GM10266 (cell line): Measurements from ENCODE around the gene LSAMP.

Source experiments
- DNase-seq: peaks from one replicate; pipeline ENCODE4 v3.0.0; 2012; ENCODE audit errors: extremely low spot score
- TF ChIP-seq, protein P1 (sequence below): IDR thresholded peaks from 2 replicates; pipeline ENCODE4 v1.5.1; 2012; ENCODE audit warnings: mild to moderate bottlenecking, low read depth; ENCODE audit not compliant: control insufficient read depth, insufficient read depth; ENCODE audit errors: missing control alignments

LSAMP gene

DNA sequence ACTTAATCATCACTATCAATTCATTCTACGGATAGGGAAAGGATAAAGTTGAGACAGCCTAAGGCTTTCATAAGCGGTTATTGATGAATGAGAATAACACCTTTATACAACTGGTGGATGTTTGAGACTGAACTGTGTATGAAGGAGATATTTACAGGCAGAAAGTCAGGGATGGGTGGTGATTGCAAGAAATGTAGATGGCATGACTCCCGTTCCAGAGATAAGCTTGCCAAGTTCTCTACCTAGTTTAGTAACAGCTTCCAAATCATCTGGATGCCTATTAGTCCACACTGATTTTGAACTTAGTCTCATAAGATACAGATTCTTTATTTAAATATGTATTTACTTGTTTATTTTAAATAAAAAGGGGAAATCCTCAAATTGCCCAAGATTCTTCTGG lies 463.2 kb downstream of the LSAMP start:
- no peak for DNase-seq
- TF ChIP-seq, protein P1, sequence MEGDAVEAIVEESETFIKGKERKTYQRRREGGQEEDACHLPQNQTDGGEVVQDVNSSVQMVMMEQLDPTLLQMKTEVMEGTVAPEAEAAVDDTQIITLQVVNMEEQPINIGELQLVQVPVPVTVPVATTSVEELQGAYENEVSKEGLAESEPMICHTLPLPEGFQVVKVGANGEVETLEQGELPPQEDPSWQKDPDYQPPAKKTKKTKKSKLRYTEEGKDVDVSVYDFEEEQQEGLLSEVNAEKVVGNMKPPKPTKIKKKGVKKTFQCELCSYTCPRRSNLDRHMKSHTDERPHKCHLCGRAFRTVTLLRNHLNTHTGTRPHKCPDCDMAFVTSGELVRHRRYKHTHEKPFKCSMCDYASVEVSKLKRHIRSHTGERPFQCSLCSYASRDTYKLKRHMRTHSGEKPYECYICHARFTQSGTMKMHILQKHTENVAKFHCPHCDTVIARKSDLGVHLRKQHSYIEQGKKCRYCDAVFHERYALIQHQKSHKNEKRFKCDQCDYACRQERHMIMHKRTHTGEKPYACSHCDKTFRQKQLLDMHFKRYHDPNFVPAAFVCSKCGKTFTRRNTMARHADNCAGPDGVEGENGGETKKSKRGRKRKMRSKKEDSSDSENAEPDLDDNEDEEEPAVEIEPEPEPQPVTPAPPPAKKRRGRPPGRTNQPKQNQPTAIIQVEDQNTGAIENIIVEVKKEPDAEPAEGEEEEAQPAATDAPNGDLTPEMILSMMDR = no peak

DNA sequence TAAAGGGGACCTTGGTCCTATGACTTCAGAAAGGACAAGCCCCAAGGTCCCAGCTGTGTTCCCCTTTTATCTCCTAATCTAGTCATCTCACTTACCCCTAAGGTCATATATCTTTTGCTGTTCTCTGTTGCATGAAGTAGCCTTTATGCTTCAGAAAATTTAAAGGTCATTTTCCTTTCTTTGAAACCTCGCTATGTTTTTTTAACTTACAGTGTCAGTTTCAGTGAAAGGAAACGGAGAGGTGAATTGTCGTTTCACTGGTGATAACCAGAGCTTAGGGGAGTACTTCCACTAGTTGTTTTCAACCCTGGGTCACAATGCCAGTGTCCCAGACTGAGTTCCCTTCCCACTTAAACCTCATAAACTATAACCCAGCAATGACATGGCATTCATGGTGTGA lies 464.6 kb downstream of the LSAMP start:
- no peak for DNase-seq
- TF ChIP-seq, protein P1 = no peak

DNA sequence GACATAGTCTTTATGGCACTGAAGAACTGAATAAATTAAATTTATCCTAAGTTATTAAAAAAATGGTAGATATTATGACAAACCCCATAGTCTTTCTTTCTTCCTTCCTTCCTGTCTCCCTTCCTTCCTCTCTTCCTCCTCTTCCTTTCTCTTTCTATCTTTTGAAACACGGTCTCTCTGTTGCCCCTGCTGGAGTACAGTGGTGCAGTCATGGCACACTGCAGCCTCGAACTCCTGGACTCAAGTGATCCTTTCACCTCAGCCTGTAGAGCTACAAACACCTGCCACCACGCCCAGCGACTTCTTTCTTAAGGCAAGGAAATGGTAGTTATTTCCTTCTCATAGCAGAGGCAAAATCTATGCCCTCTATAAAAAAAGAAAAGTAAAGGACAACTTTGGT lies 467.4 kb downstream of the LSAMP start:
- DNase-seq = no peak
- TF ChIP-seq, protein P1 = no peak

DNA sequence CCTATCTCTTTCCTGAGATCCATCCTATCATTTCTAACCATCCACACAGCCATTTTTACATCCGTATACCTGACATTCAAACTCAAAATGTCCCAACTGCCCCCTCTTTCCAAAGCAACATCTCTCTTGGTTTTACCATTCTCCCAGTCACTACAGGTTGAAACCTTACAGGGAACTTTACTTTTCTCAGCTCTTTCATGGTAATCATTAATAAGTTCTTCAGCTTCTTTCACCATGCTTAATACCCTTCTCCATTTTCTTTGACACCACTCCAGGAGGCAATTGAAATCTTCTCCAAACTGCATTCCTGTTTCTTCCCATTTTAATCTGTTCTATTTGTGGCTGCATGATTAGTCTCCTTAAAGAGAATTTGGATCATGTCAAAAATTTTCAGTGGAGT lies 469.5 kb downstream of the LSAMP start:
- TF ChIP-seq, protein P1 = no peak
- DNase-seq = no peak

DNA sequence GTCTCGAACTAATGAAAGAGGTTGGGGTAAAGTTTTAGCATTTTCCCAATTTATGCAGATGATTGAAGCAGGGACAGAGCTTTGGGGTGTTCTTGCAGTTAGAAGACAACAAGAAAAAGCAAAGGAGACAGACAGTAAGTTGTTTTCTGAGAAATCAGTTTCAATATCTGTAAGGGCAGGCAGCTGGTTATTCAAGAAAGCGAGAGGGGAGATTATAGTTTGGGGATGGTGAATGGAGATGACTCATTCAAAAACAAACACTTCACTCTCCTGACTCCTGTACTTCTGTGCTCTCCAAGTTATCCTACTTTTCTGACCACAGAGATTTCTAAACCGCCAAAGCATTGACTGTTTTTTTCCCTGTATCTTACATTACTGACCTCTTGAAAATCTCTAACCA lies 469.9 kb downstream of the LSAMP start:
- TF ChIP-seq, protein P1 = no peak
- no peak for DNase-seq

DNA sequence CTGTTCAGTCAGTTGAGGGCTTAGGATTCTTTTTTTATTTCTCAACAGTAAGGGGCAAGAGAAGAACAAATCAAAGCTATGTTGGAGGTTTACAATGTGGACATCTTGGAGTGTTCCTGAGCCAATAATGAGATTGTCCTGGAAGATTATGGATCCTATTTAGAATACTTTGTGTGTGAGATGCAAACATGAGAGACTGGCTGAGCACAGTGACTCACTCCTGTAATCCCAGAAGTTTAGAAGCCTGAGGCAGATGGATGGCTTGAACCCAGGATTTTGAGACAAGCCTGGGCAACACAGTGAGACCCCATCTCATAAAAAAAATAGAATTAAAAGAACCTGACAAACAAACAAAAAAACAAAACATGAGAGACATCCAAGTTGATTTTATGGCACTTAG lies 470.3 kb downstream of the LSAMP start:
- DNase-seq = no peak

DNA sequence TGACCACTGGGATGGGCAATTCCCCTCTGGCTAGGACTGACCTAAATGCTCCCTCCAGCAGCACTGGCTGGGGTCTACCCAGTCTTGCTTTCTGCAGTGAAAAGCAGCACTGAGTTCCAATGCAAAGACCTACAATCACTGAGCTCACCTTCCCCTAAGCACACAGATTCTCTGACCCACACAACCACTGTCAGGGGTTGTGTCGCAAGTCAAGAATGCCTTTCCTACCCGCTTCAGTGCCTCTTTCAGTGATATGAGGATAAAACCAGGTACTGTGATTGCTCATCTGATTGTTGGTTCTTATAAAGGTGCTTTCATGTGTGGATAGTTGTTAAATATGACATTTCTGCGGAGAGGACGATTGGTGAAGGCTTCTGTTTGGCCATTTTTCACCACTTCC lies 476.4 kb downstream of the LSAMP start:
- TF ChIP-seq, protein P1 = no peak
- DNase-seq = no peak

More for the DNA sequence above, 470.3 kb downstream of the LSAMP start:
- TF ChIP-seq, protein P1 = no peak
